A549 (cell line): ENCODE data around the gene GFOD2.

Experiments used
- CHD4 ChIP-seq: fragments of 200-600 bp; sonication (generic); IDR thresholded peaks from 2 replicates; pipeline ENCODE4 v1.6.1; 2016; ENCODE audit warnings: antibody characterized with exemption, mild to moderate bottlenecking, borderline replicate concordance
- MAX ChIP-seq: IDR thresholded peaks from 2 replicates; pipeline ENCODE4 v1.6.1; 2012
- USF2 ChIP-seq: fragments of 450-650 bp; IDR thresholded peaks from 2 replicates; pipeline ENCODE4 v1.6.1; 2014; ENCODE audit warnings: antibody characterized with exemption

- TF ChIP-seq MAX (no peak), CHD4 (no peak), USF2 (no peak)
Measured at GRCh38 chr16:67716097-67716496, 3.0 kb downstream of the GFOD2 start.
